ES-I3 (cell line): ENCODE data around the gene SIN3B.

ENCODE experiments used
- H3K36me3 ChIP-seq: 2 replicates; pipeline ENCODE4 v1.6.1; 2013; ENCODE audit warnings: mild to moderate bottlenecking, low read length, control low read depth, moderate library complexity; ENCODE audit not compliant: insufficient read depth
- H3K4me1 ChIP-seq: 2 replicates; pipeline ENCODE4 v1.6.1; 2013; ENCODE audit warnings: mild to moderate bottlenecking, control low read depth, low read length; ENCODE audit not compliant: insufficient read depth
- H3K9ac ChIP-seq: 2 replicates; pipeline ENCODE4 v1.6.1; 2013; ENCODE audit warnings: low read depth, mild to moderate bottlenecking, low read length, moderate library complexity
- H3K9me3 ChIP-seq: 2 replicates; pipeline ENCODE4 v1.6.1; 2013; ENCODE audit warnings: mild to moderate bottlenecking, low read length, moderate library complexity; ENCODE audit not compliant: control insufficient read depth, insufficient read depth

The SIN3B gene

DNA sequence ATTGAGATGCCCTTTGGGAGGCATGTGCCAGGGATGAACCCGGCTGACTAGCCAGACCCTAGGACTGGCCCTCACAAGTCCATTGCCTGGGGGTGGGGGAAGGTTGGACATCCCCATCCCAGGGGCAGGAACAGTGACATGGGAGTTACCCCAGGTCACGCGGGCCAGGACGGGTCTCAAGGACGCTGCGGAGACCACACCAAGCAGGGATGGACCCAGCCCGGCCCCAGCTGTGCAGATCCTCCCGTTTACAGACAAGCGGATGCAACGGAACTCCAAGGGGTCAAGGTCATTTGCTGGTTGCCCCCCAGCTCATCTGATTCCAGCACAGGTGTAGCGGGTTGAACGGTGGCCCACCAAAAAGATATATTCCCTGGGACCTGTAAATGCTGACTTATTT, 79.6 kb downstream of the SIN3B start:
- peaks cover 2% of the 10 kb centered on the region; the same call in 1 of the 2 replicates for H3K9me3 ChIP-seq
- no peak overlapping the region for H3K9ac ChIP-seq
- no peaks in the 10 kb centered on the region for H3K4me1 ChIP-seq
- H3K36me3 ChIP-seq: no peaks in the 10 kb centered on the region

DNA sequence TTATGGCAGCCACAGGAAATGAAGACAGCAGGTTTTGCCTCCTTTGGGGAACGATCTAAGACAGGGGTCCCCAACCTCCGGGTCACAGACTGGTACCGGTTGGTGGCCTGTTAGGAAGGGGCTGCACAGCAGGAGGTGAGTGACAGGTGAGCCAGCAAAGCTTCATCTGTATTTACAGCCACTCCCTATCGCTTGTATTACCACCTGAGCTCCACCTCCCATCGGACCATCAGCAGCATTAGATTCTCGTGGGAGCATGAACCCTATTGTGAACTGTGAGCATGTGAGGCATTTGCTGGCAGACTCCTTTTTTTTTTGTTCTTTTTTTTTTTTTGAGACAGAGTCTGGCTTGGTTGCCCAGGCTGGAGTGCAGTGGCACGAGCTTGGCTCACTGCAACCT, 81.8 kb downstream of the SIN3B start:
- Histone ChIP-seq H3K9ac (no peak overlapping the region), H3K36me3 (no peaks in the 10 kb centered on the region), H3K9me3 (peaks cover 2% of the 10 kb centered on the region; the same call in 1 of the 2 replicates), H3K4me1 (no peaks in the 10 kb centered on the region)

DNA sequence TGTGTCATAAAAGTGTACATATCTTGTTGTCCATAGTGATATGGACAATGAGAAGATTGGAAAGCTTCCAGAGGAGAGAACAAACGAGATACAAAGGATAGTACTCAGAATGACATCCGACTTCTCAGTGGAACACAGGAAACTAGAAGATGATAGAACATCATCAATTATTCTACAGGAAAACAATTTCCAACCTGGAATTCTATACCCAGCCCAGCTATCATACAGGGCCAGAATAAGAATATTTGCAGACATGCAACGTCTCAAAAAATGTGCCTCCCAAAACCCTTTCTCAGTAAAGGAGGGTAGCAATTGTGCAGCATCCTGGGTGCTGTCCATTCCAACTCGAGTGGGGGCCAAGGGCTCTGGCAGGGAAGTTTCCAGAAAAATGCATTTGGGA, 83.6 kb downstream of the SIN3B start:
- H3K9ac ChIP-seq: no peak overlapping the region
- H3K4me1 ChIP-seq: no peaks in the 10 kb centered on the region
- H3K9me3 ChIP-seq: peaks cover 2% of the 10 kb centered on the region; the same call in 1 of the 2 replicates
- no peaks in the 10 kb centered on the region for H3K36me3 ChIP-seq

DNA sequence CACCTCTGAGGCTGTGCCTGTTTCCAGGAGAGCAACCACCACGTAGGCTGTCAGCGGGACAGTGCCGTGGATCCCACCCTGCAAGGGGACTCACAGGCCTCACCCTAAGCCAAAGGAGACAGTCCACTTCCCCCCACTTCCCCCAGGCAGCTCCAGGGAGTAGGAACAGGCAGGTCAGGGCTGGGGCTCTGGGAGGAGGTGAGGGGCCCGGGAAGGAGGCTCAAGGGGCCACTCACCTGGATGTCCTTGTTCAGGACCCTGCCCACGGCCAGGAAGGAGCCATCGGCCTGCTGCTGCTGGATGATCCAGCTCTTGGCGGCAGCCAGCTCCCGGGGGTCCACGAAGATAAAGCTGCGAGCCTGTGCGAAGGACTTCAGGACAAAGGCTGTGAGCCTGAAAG, 85.2 kb downstream of the SIN3B start:
- H3K4me1 ChIP-seq: no peaks in the 10 kb centered on the region
- no peak overlapping the region for H3K9ac ChIP-seq
- H3K9me3 ChIP-seq: peaks cover 2% of the 10 kb centered on the region; the same call in 1 of the 2 replicates
- no peaks in the 10 kb centered on the region for H3K36me3 ChIP-seq

DNA sequence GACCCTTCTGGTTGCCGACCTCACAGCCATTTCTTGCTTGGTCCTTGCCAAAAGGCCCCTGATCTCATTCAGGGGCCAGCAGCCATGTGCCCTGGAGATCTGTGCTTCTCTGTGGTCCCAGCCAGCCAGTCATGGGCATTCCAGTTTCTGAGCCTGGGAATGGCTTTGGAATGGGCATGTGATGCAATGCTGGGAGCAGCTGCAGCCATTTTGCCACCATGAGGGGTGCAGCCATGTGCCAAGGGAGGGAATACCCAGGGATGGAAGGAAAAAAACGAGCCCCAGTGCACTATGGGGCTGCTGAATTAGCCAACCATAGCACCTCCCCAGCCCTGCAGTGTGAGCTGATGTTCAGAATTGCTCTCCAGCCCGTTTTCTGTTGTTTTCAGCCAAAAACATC, 85.9 kb downstream of the SIN3B start:
- Histone ChIP-seq H3K36me3 (no peaks in the 10 kb centered on the region), H3K4me1 (no peaks in the 10 kb centered on the region), H3K9me3 (peaks cover 2% of the 10 kb centered on the region; the same call in 1 of the 2 replicates), H3K9ac (no peak overlapping the region)

DNA sequence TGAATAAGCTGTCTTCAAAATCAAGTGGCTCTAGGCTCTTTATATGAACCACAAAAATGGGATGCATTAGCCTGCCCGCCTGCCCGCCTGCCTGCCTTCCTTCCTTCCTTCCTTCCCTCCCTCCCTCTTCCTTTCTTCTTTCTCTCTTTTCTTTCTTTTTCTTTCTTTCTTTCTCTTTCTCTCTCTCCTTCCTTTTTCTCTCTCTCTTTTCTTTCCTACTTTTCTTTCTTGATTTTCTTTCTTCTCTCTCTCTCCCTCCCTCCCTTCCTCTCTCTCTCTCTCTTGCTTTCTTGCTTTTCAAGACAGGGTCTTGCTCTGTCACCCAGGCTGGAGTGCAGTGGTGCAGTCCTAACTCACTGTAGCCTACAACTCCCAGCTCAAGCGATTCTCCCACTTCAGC, 86.5 kb downstream of the SIN3B start:
- Histone ChIP-seq H3K9ac (no peak overlapping the region), H3K4me1 (no peaks in the 10 kb centered on the region), H3K9me3 (peaks cover 2% of the 10 kb centered on the region; the same call in 1 of the 2 replicates), H3K36me3 (no peaks in the 10 kb centered on the region)

DNA sequence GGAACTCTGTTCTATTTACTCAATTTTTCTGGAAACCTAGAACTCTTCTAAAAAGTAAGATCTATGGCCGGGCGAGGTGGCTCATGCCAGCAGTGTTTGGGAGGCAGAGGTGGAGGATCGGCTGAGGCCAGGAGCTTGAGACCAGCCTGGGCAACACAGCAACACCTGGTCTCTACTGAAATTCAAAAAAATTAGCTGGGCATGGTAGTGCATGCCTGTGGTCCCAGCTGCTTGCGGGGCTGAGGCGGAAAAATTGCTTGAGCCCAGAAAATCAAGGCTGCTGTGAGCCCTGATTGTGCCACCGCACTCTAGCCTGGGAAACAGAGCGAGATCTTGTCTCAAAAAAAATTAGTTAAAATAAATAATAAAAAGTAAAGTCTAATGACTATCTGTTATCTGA, 88.2 kb downstream of the SIN3B start:
- Histone ChIP-seq H3K4me1 (no peaks in the 10 kb centered on the region), H3K36me3 (no peaks in the 10 kb centered on the region), H3K9me3 (peaks cover 2% of the 10 kb centered on the region; the same call in 1 of the 2 replicates), H3K9ac (no peak overlapping the region)

DNA sequence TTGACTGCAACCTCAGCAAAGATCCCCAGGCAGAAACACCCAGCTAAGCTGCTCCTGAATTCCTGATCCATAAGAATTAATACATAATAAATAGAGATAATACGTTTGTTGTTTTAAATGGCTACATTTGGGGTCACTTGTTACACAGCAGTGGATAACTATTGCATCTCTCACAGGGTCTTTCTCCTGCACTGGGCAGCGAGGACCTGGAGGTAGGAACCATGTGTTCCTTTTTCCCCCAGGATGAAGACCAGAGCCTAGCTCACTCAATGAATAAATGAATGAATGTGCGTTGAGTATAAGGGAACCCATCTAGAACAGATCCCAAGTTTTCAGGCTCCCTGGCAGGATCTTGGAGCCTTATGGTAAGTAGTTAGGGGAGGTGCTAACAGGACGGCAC, 90.3 kb downstream of the SIN3B start:
- Histone ChIP-seq H3K36me3 (no peaks in the 10 kb centered on the region), H3K9me3 (no peaks in the 10 kb centered on the region), H3K4me1 (no peaks in the 10 kb centered on the region), H3K9ac (no peak overlapping the region)

DNA sequence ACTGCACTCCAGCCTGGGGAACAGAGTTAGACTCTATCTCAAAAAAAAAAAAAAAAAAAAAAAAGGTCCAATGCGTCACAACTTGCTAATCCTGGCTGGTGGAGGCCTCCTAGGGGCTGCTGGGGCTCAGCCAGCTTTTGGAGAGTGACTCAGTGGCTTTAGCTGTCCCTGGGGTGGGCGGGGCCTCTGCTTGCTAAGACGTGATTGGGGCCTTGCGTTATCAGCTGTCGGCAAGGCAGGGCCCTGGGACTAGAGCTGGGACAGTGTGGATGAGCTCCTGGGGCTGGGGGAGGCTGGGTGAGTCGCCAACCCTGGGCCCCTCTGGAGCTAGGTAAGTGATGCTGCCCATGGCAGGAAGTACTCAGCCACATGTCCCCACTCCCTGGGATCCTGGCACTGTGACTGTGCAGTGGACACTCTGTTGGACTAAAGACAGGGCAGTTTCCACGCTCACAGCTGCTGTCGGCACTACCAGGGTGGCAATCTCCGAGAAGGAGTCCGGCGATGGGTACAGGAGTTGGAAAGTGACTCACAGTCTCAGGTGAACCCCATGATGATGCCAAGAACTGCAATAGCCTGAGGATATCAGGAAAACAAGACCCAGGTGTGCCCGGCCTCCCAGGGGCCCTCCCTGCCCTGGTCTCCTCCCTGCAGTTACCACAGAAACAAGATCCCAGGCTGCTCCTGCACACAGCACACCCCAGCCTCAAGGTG, 91.8 kb downstream of the SIN3B start:
- Histone ChIP-seq H3K36me3 (no peaks in the 10 kb centered on the region), H3K9me3 (no peaks in the 10 kb centered on the region), H3K4me1 (no peaks in the 10 kb centered on the region), H3K9ac (no peak overlapping the region)

DNA sequence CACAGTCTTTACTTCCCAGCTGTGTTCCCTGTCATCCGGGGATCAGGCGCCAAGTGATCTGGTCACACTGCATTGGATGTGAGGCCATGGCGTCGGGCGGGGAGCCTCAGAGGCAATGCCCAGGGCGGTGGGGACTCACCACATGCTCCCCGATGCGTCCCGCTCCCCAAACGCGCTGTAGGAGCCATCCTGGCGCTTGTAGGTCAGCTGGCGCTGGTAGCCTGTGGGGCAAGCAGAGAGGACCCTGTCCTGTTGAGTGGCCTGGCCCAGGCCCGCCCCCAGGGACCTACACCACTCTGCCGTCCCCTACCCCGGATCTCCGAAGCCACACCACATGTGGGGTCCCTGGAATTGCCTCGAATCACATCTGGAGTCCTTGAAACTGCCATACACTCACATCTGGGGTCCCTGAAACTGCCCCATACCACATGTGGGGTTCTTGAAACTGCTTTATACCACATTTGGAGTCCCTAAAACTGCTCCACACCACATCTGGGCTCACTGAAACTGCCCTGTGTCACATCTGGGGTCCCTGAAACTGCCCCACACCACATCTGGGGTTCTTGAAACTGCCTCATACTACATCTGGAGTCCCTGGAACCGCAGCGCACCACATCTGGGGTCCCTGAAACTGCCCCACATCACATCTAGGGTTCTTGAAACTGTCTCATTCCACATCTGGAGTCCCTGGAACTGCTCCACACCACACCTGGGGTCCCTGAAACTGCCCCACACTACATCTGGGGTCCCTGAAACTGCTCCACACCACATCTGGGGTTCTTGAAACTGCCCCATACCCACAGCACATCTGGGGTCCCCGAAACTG, 92.8 kb downstream of the SIN3B start:
- Histone ChIP-seq H3K9ac (no peak overlapping the region), H3K36me3 (no peaks in the 10 kb centered on the region), H3K4me1 (no peaks in the 10 kb centered on the region), H3K9me3 (no peaks in the 10 kb centered on the region)

DNA sequence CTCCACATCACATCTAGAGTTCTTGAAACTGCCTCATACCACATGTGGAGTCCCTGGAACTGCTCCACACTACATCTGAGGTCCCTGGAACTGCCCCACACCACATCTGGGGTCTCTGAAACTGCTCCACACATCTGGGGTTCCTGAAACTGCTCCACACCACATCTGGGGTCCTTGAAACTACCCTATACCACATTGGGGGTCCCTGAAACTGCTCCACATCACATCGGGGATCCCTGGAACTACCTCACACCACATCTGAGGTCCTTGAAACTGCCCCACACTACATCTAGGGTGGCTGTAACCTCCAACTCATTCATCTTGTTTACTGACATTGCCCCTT, 93.4 kb downstream of the SIN3B start:
- H3K9ac ChIP-seq: no peak overlapping the region
- H3K9me3 ChIP-seq: no peaks in the 10 kb centered on the region

DNA sequence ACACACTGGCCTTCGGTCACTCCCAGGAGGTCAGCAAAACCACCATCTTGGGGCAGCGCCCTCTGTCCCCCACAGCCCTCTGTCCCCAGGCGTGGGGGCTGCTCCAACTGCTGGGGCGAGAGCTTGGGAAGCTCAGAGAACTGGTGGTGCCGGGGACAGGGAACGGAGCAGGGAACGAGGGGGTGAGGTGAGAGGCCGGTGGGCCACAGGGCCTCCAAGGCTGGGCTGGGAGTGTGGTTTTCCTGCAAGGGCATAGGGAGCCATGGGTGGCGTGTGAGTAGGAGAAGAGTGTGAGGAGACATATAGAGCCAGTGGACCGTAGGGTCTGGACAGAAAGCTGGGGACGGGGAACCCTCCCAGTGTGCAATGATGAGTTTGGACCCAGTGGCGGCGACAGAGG, 93.8 kb downstream of the SIN3B start:
- Histone ChIP-seq H3K4me1 (no peaks in the 10 kb centered on the region), H3K36me3 (no peaks in the 10 kb centered on the region), H3K9ac (no peak overlapping the region)

More for the DNA sequence above, 93.4 kb downstream of the SIN3B start:
- H3K36me3 ChIP-seq: no peaks in the 10 kb centered on the region
- H3K4me1 ChIP-seq: no peaks in the 10 kb centered on the region

DNA sequence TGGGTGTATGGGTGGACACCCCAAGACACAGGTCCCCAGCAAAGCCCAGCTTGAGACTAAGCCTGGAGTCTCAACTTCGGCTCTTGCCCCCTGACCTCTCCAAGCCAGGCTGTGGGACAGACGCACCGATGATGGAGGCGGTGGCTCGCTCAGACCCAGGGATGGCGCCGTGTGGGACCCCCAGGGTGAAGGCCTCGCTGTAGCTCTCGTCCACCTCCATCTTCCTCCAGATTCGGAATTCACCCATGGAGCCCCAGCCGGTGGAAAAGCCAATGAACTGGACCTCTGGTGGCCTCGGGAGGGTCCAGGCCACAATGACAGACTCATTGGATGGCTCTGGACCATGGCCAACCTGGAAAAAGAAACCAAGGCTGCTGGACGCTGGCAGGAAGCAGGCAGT, 98.7 kb downstream of the SIN3B start:
- no peak overlapping the region for H3K9ac ChIP-seq
- H3K36me3 ChIP-seq: no peaks in the 10 kb centered on the region
- no peaks in the 10 kb centered on the region for H3K9me3 ChIP-seq
- no peaks in the 10 kb centered on the region for H3K4me1 ChIP-seq

More for the DNA sequence above, 93.8 kb downstream of the SIN3B start:
- H3K9me3 ChIP-seq: no peaks in the 10 kb centered on the region

DNA sequence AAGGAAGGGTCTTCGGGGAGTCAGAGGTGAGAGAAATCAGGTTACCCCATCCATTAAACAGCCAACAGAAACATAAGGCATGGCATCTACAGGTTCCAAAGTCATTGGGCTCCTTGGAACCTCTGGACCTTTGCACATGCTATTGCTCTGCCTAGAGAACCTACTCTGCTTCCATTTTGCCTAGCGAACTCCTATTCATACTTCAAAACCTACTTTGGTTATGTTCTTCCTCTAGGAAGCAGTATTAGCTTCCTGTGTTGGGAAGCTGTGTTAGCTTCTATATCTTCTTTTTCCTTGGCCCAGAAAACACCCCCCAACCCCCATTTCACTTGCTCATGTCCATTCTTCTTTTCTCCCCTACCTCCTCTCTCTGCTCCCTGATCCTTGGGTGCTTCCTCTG, 99.2 kb downstream of the SIN3B start:
- Histone ChIP-seq H3K4me1 (no peaks in the 10 kb centered on the region), H3K9ac (no peak overlapping the region), H3K36me3 (no peaks in the 10 kb centered on the region), H3K9me3 (no peaks in the 10 kb centered on the region)

DNA sequence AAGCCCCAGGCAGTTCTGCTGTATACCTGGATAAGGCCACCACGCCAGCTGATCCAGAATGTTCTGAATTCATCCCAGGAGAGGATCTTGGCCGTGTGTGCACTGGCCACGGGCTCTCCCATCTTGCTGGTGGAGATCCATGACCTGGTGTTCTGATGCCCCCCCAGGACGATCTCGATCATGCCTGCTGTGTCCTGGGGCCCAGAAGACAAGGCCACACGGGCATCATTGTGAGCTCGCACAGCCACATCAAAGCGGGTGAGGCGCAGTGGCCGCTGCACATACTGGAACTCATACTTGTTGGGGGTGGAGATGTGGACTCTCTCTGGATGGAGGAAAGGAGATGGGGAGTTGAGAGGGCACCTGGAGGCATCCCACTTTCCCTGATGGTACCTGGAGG, 99.7 kb downstream of the SIN3B start:
- Histone ChIP-seq H3K4me1 (no peaks in the 10 kb centered on the region), H3K9ac (no peak overlapping the region), H3K9me3 (no peaks in the 10 kb centered on the region), H3K36me3 (no peaks in the 10 kb centered on the region)
